Myocyte (in vitro differentiated cells): ENCODE measurements around the gene SLC35F2. TPM values are rescaled to one million over a fixed set of nuclear protein-coding genes. Genes with fewer than 3 reads are reported as not detected.
"Not testable (repeated sequence)": the region's sequence is repeated elsewhere in the genome, so short reads cannot be mapped to it uniquely, and the experiment has no call there.

ENCODE experiments used
- DNase-seq: peaks from one replicate; pipeline ENCODE4 v3.0.0-alpha.2; 2012; ENCODE audit warnings: low read depth
- polyA plus RNA-seq: library from polyadenylated mRNA; unstranded; fragments of >200 nt; gene quantifications from one replicate; pipeline ENCODE4 v1.2.1, GENCODE V29; 2012; ENCODE audit warnings: missing spikeins
- total RNA-seq: library from RNA; depleted of rRNA; stranded (reverse); fragments of >200 nt; gene quantifications from 2 replicates; pipeline ENCODE4 v1.2.3, GENCODE V29; 2014

Gene SLC35F2, protein sequence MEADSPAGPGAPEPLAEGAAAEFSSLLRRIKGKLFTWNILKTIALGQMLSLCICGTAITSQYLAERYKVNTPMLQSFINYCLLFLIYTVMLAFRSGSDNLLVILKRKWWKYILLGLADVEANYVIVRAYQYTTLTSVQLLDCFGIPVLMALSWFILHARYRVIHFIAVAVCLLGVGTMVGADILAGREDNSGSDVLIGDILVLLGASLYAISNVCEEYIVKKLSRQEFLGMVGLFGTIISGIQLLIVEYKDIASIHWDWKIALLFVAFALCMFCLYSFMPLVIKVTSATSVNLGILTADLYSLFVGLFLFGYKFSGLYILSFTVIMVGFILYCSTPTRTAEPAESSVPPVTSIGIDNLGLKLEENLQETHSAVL
- 0.29 and 0.52 TPM in 2 replicates for total RNA-seq
- polyA plus RNA-seq = 0.38 TPM

DNA sequence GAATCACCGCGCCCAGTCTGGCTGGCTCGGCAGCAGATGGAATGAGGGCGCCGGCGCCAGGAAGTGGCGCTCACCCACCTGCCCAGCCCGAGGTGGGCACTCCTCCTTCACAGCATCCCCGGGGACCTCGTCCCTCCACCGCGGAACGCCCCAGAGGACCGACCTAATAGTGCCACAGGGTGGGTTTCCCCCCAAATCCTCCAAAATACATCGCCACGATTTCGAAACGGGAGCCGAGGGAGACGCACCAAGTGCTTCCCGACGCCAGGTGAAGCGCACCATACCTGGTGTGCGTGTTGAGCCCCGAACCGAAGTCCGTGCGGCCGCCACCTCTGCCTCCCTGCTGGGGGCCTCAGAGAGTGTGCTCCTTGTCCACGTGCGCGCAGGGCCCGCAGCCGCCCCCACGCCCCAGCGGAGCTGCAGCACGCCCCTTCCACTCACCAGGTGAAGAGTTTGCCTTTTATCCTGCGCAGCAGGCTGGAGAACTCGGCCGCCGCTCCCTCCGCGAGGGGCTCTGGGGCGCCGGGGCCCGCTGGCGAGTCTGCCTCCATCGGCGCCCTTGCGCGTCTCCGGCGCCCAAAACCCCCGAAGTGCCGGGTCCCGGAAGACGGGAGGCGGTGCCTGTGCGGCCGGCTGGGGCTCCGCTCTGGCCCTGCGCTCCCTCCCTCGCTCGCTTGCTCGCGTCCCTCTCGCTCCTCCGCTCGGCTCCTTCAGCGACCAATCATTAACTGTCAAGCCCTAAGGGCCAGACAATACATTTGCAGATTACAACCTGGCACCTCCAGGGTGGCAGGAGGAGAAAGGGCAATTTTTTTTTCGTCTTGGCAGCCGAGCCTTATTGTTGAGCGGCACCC, at the start of gene SLC35F2:
Gene SLC35F2, minus strand, starts transcription at position 571 of the 854 bp plus-strand sequence. Its CDS starts 20 bp downstream, at position 551.
- DNase-seq = peak; percentile 46

GRCh38 chr11:107908211-107908610, 49.6 kb upstream of the SLC35F2 start:
- DNase-seq = no peak

GRCh38 chr11:107898270-107898669, 39.7 kb upstream of the SLC35F2 start:
- DNase-seq = peak; percentile 47

- no peak for DNase-seq
Observed at GRCh38 chr11:107882095-107882820, 23.7 kb upstream of the SLC35F2 start.

DNA sequence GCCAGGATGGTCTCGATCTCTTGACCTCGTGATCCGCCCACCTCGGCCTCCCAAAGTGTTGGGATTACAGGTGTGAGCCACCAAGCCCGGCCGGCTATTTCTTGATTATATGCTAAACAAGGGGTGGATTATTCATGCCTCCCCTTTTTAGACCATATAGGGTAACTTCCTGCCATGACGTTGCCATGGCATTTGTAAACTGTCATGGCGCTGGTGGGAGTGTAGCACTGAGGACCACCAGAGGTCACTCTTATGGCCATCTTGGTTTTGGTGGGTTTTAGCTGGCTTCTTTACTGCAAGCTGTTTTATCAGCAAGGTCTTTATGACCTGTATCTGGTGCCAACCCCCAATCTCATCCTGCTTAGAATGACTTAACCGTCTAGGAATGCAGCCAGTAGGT, 22.9 kb upstream of the SLC35F2 start:
- DNase-seq = not testable (repeated sequence)

- DNase-seq = no peak
Observed at GRCh38 chr11:107876141-107876540, 17.6 kb upstream of the SLC35F2 start.

DNA sequence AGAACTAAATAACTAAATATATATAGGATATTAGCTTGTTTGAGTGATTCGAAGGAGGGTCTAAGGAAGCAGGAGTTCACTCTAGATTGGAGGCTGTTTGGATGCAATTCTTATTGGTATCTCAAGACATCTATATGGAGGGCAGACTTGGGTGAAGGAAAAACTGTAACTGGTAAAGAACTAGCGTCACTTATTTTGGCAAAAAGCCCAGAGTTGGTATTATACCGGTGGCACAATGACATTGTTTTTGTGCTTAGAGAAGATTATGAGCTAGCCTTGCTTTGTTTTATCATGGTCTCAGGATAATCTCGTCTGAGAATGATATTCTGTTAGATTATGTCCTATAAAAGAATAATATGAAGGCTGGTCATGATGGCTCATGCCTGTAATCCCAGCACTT, 6.0 kb upstream of the SLC35F2 start:
- no peak for DNase-seq

GRCh38 chr11:107860688-107861087, 2.1 kb upstream of the SLC35F2 start:
- DNase-seq = no peak

GRCh38 chr11:107860240-107860620, 1.6 kb upstream of the SLC35F2 start:
- not testable (repeated sequence) for DNase-seq

DNA sequence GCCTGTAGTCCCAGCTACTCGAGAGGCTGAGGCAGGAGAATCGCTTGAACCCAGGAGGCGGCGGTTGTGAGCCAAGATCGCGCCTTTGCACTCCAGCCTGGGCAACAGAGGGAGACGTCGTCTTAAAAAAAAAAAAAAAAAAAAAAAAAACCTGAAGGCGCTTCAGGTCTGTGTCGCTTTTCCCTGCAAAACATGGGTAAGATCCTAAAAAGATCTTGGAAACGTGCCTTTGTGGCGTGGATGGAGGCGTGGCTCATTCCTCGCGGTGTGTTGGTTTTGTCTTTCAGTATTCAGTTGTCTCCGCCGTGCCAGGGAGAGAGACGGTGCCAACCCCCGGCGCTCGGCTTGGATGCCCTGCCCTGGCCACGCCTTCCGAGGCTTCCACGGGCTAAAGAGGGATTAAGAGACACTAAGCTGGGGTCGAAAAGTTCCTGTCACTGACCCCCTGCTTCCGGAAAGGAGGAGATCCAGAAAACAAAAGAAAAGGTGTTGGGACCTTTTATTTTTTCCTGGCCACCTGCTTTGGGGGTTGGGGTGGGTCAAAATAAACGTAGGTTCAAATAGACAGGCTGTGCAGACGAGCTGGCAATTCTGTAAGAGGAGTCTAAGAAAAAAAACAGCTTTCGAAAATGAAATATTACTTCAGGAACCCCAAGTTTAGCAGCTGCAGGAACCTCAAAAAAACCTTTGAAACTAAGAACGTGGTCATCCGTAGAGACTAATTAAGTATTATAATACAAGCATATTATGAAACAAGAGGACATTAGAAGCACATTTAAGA, 1.1 kb upstream of the SLC35F2 start:
- peak; percentile 67 for DNase-seq

DNA sequence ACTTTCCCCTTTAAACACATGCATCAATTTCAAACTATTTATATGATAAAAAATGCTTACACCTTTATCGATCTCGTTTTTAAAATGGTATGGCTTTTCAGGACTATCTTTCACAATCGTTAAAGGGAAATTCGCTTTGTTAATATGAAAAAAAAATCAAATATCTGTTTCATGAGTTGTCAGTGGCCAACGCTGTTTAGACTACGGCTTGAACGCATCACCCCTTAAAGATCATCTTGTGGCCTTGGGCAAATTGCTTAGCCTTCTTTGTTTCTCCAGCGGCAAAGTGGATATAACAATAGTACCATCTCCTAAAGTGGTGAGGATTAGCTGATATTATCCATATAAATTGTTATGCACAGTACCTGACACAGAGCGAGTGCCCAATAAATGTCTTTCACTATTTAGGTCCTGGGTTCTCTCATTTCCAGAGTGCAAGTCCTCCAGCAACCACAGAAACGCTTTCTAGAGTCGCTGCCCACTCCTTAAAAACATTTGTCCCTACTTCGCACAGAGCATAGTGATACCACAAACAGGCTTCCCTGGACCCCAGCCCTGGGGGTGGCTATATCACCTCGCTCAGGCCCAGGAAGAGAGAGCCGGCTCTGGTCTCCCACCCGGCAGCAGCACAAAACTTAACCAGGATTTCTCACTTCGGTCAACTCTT, 904 bp downstream of the SLC35F2 start:
- peak; percentile 7 for DNase-seq

DNA sequence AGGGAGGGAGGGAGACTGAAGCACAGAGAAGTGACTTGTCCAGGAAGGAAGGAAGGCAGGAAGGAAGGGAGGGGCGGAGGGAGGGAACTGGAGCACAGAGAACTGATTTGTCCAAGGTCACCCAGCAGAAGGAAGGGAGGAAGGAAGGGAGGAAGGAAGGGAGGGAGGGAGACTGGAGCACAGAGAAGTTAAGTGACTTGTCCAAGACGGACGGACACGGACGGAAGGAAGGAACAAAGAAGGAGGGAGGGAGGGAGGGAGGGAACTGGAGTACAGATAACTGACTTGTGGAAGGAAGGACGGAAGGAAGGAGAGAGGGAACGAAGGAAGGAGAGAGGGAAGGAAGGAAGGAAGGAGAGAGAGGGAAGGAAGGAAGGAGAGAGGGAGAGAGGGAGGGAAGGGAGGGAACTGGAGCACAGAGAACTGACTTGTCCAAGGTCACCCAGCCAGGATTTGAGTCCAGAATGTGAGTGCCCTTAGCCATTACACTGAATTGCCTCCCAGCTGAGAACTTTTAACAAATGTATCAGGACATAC, 1.5 kb downstream of the SLC35F2 start:
- DNase-seq = no peak

DNA sequence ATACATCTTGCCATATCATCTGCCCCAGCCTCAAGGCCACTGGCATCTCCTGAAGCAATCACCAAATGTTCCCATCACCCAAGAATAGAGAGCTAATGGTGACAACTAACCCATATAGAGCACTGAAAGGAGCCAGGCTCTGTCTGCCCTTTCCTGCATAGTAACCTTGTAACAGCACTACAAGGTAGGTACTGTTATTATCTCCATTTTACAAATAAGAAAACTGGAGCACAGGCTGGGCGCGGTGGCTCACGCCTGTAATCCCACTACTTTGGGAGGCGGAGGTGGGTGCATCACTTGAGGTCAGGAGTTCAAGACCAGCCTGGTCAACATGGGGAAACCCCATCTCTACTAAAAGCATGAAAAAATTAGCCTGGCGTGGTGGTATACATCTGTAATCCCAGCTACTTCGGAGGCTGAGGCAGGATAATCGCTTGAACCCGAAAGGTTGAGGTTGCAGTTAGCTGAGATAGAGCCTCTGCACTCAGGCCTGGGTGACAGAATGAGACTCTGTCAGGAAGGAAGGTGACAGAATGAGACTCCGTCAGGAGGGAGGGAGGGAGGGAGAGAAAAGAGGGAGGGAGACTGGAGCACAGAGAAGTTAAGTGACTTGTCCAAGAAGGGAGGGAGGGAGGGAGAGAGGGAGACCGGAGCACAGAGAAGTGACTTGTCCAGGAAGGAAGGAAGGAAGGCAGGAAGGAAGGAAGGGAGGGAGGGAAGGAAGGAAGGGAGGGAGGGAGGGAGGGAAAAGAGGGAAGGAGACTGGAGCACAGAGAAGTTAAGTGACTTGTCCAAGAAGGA, 2.2 kb downstream of the SLC35F2 start:
- no peak for DNase-seq

DNA sequence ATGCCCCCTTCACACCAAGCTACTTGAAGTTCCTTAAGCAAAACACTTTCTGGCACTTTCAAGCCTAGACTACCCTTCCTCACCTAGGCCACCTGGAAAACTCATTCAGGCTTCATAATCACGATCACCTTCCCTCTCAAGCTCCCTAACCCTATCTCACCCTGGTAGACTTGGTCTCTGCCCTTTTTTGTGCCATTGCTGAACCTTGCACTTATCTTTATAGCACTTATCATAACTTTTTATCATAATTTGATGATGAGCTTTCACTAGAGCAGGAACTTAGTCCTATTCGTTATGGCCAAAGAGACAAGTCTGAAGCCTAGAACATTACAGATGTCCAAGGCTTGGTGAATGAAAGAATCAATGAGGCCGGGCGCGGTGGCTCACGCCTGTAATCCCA, 5.5 kb downstream of the SLC35F2 start:
- DNase-seq = no peak

DNA sequence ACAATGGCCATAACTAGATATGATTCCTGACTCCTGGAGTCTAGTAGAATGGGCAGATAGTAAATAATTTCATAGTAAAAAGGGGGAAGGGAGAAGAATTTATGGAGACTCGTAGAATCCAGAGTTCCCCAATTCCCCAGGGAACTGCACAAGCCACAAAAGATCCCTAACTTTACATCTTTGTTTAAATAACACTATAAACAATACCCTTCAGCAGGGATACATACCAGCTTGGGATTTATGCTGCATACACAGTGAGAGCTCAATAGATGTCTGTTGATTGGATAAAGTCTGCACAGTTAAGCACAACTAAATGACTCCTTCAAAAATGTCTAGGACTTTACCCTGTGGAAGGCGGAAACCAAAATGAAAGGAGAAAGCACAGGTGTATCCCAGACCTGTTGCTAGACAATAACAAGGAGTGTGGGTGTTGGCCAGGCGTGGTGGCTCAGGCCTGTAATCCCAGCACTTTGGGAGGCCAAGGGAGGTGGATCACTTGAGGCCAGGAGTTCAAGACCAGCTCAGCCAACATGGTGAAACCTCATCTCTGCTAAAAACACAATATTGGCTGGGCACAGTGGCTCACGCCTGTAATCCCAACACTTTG, 6.8 kb downstream of the SLC35F2 start:
- no peak for DNase-seq

DNA sequence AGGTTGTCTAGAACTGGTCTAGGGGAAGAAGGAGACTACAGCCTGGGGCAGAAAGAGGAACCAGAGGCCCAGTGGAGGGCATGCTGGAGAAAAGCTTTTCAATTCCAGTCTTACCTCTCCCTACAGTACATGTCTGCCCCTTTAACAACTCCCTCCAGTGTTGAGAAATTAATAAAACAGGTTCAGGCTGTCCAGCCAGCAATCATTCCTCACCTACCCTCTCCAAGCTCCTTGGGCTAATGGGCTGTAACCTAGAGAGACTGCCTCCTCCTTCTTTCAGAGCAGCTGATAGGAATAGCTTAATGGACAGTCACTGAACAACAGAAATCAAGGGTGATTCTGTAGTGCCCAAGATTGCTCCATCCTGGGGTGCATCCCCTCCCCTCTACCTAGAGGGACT, 8.8 kb downstream of the SLC35F2 start:
- DNase-seq = no peak

- no peak for DNase-seq
Observed at GRCh38 chr11:107848345-107848744, 10.2 kb downstream of the SLC35F2 start.

GRCh38 chr11:107847184-107847583, 11.4 kb downstream of the SLC35F2 start:
- DNase-seq = no peak

- no peak for DNase-seq
Observed at GRCh38 chr11:107844041-107844440, 14.5 kb downstream of the SLC35F2 start.
